Measurements from ENCODE around the gene SMIM36.
"Not testable (repeated sequence)": the region's sequence is repeated elsewhere in the genome, so short reads cannot be mapped to it uniquely, and the experiment has no call there.

SMIM36 gene

GRCh38 chr17:55513885-55514590 is 2.8 kb upstream of the SMIM36 start:
- in situ Hi-C loops (cut with HindIII; ENCODE audit: low sequenced_read_pairs) = loop anchor here (5.0 to 25.0 kb wide), 4 partner anchors 72 to 202 kb away; no protein-coding TSS in a partner anchor

GRCh38 chr17:55507669-55508068 is 3.6 kb downstream of the SMIM36 start:
- H3K4me3 ChIP-seq (ENCODE audit: low read depth, low read length); DNase-seq (ENCODE audit: low read depth): not testable (repeated sequence)
- in situ Hi-C loops (cut with HindIII; ENCODE audit: low sequenced_read_pairs) = loop anchor here (25.0 kb wide), 1 partner anchor 195 kb away; no protein-coding TSS in a partner anchor

More at GRCh38 chr17:55513885-55514590, 2.8 kb upstream of the SMIM36 start:
- H3K4me3 ChIP-seq (ENCODE audit: low read depth, low read length) = no peak overlapping the region
- peak; percentile 49 for DNase-seq (ENCODE audit: low read depth)
- TF ChIP-seq CTCF (IDR thresholded peaks at IDR 0.05; ENCODE audit: low read depth, low read length, missing control alignments) = peak; percentile 94

GRCh38 chr17:55501626-55502025 is 9.6 kb downstream of the SMIM36 start:
- not testable (repeated sequence) for DNase-seq (ENCODE audit: low read depth); H3K4me3 ChIP-seq (ENCODE audit: low read depth, low read length)
- in situ Hi-C loops (cut with HindIII; ENCODE audit: low sequenced_read_pairs) = loop anchor here (25.0 kb wide), 1 partner anchor 189 kb away; no protein-coding TSS in a partner anchor

GRCh38 chr17:55500103-55500502 is 11.1 kb downstream of the SMIM36 start:
- DNase-seq (ENCODE audit: low read depth) = no peak
- no peak overlapping the region for H3K4me3 ChIP-seq (ENCODE audit: low read depth, low read length)
- in situ Hi-C loops (cut with HindIII; ENCODE audit: low sequenced_read_pairs) = loop anchor here (25.0 kb wide), 1 partner anchor 188 kb away; no protein-coding TSS in a partner anchor
- no peak for TF ChIP-seq CTCF (IDR thresholded peaks at IDR 0.05; ENCODE audit: low read depth, low read length, missing control alignments)

- in situ Hi-C loops (cut with HindIII; ENCODE audit: low sequenced_read_pairs) = no loop called here
- H3K4me3 ChIP-seq (ENCODE audit: low read depth, low read length) = no peak overlapping the region
- TF ChIP-seq CTCF (IDR thresholded peaks at IDR 0.05; ENCODE audit: low read depth, low read length, missing control alignments) = no peak
- DNase-seq (ENCODE audit: low read depth) = no peak
Observed at GRCh38 chr17:55496094-55496881, 15.0 kb downstream of the SMIM36 start.

- no peak overlapping the region for H3K4me3 ChIP-seq (ENCODE audit: low read depth, low read length)
- DNase-seq (ENCODE audit: low read depth) = no peak
- no peak for TF ChIP-seq CTCF (IDR thresholded peaks at IDR 0.05; ENCODE audit: low read depth, low read length, missing control alignments)
- in situ Hi-C loops (cut with HindIII; ENCODE audit: low sequenced_read_pairs) = no loop called here
Observed at GRCh38 chr17:55495239-55495638, 16.0 kb downstream of the SMIM36 start.

- H3K4me3 ChIP-seq (ENCODE audit: low read depth, low read length) = no peak overlapping the region
- no peak for TF ChIP-seq CTCF (IDR thresholded peaks at IDR 0.05; ENCODE audit: low read depth, low read length, missing control alignments)
- DNase-seq (ENCODE audit: low read depth) = no peak
- in situ Hi-C loops (cut with HindIII; ENCODE audit: low sequenced_read_pairs) = no loop called here
Observed at GRCh38 chr17:55492781-55493341, 18.4 kb downstream of the SMIM36 start.
